HL-60 (cell line): ENCODE data around the gene AAMP.

Experiments used
- CTCF ChIP-seq: IDR thresholded peaks from one replicate; pipeline ENCODE4 v1.5.1; 2011; ENCODE audit warnings: low read length, control low read depth, inconsistent platforms; ENCODE audit not compliant: insufficient read depth
- GABPA ChIP-seq: IDR thresholded peaks from 2 replicates; pipeline ENCODE4 v1.6.1; 2012; ENCODE audit warnings: low read depth
- POLR2AphosphoS5 ChIP-seq: IDR thresholded peaks from 2 replicates; pipeline ENCODE4 v1.6.1; 2012; ENCODE audit warnings: low read depth
- REST ChIP-seq: IDR thresholded peaks from 2 replicates; pipeline ENCODE4 v1.6.1; 2012; ENCODE audit warnings: low read depth; ENCODE audit not compliant: insufficient replicate concordance

GRCh38 chr2:218264773-218265561 is 5.0 kb downstream of the AAMP start:
- TF ChIP-seq POLR2AphosphoS5 (no peak), CTCF (no peak), REST (no peak), GABPA (no peak)
